ENCODE data around the gene IGFN1.

The IGFN1 gene

GRCh38 chr1:201268604-201269151 is 78.1 kb downstream of the IGFN1 start:
- no peak for DNase-seq

DNA sequence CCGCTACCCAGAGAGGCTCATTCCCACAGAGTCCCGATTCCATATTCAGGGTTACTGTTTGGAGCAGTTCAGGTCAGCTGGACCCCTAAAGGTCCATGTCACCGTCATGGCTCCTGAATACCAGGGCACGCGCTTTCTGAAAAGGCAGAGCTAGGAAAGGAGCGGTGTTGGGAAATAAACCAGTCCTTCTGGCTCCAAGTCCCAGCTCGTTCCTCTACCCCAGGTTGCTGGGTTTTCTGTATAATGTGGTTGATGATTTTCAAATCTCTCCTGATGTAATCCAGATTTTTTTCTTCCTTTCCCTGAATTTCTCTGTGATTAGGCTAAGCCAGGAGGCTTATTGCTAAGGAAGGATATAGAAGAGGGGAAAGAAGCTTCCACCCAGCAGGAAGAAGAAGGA is 78.7 kb downstream of the IGFN1 start:
- no peak for DNase-seq

DNA sequence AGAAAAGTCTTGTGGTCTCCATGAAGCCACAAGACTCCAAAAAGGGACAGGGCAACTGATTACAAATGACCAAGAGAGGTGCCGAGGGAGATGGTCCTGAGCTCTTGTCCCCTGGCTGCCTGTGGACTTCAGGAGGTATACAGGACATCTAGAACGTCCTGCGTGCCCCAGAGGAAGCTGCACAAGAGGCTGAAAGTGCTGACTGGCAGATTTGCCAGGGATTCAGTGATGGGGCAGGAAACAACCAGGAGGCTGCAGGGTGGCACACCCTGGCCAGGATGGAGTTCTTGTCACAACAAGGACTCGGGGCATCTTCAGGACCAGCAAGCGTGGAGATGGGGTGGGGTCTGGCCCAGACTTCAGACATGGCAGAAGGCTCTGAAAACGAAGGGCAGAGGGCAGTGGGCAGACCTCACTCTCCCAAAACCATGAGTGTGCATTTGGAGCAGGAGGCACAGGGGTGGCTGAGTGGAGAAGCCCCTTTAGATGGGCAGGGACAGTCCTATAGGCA is 79.3 kb downstream of the IGFN1 start:
- DNase-seq, result no peak

- DNase-seq, result no peak
These were observed 80.2 kb downstream of the IGFN1 start for GRCh38 chr1:201270616-201271390.

GRCh38 chr1:201272799-201273198 is 82.2 kb downstream of the IGFN1 start:
- DNase-seq, result no peak

DNA sequence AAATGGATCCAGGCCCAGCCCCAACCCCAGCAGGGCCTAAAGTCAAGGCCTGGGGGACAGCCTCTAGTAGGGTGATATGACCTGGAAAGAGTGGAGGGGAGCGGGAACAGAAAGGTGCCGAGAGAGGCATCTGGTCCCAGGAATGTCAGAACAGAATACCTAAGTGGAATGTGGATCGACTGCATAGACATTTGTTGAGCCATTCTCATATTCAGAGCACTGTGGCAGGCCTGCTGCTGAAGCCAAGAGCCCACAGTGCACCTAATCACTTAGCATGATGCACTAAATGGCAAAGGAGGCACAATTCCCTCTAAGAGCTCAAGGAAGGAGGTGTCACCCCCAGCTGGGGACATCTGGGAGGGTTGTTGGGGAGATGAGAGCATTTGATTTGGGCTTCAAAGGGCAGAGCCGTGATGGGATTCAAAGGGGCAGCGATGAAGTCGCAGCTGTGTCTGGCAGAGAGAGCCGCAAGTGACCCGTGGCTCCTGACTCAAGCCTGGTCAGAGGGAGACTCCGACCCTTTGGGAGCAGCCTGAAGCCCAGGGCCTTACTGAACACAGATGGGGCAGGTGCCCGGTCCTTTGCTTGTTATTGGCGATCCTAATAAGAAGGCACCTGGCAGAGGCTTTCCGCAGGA is 84.1 kb downstream of the IGFN1 start:
- no peak for DNase-seq

- peak; percentile 76 for DNase-seq
These were observed 84.6 kb downstream of the IGFN1 start for GRCh38 chr1:201275253-201275666.

- DNase-seq, result no peak
These were observed 86.3 kb downstream of the IGFN1 start for GRCh38 chr1:201276891-201277290.

DNA sequence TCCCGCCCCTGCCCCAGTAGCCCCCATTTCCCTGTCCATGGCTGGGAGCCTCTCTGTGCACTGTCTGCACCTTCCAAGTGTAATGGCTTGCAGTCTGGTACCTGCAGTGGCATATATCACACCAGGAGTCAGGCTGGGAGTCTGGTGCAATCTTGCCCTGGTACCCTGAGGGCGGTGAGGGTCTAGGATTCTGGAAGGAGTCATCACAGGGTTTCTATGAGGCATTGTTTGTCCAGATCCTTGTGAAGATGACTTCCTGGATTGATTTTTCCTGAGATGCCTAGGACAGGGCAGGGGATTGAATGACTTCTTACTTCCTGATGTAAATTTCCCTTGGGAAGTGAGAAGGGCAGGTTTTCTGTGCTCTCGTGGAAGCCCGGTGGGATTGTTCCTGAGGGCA is 86.8 kb downstream of the IGFN1 start:
- DNase-seq, result no peak

All from RPMI8226 (cell line).